Colon (tissue), 2 donors: ENCODE measurements around the gene ZNF577.
"Not testable (repeated sequence)": the region's sequence is repeated elsewhere in the genome, so short reads cannot be mapped to it uniquely, and the experiment has no call there.

Experiments
- FAIRE-seq: peaks from 2 replicates; lab custom pipeline; 2012; peaks lifted over from hg19 to GRCh38; lab: Jason Lieb, UNC
- donor health status: control.
- donor health status: control.

Gene ZNF577

GRCh38 chr19:51887522-51888498 is at the start of gene ZNF577:
Gene ZNF577 (minus strand): TSS chr19:51887951. CDS start chr19:51880382, 7,569 bp downstream.
- no peak for FAIRE-seq

- no peak for FAIRE-seq
Measured at GRCh38 chr19:51931921-51932320, 44.2 kb upstream of the ZNF577 start.

GRCh38 chr19:51927859-51928258 is 40.1 kb upstream of the ZNF577 start:
- no peak for FAIRE-seq

DNA sequence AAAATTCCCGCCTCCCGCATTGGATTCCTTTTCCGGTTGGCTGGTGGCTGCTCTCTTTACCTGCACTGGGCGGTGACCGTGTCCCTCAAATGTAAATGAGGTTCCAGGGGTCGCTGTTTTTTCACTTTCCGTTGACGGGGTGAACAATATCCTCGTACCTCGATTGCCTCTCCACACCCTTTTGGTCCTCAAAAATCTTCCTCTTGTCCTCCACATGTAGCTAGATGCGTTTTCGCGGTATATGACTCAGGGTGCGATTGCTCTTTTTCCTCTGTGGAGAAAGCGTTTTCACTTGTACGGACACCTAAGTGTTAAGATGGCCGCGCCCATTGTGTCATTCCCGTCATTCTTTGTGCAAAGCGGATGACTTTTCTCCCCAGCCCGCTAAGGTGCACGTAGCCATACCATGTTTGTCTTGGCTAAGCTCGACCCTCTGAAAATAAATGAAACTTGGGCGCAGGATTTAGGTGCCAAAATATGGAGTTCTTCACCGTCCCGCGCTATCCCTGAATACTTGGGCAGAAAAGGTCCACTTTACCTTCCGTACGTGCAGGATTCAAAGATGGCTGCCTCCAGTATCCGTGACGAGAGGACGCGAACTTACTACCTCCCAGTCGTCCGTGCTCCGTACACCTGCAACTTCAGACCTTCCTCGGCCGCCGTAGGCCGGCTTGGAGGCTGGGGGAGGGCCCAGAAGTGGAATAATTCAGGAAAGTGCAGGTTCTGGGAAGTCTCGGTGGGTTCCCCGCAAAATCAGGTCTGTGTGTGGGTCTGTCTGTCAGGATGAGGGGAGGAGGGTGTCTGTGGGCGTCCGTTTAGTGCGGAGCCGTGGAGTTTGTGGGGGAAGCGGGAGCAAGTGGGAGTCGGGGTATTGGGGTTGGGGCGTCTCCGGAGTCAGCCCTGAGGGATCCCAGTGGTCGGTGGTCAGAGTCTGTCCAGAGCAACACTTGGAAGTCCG is 39.3 kb upstream of the ZNF577 start, which contains the start of gene ZNF613:
TSS of gene ZNF613 (plus strand) at position 689 of the 958 bp plus-strand sequence. CDS start 8,749 bp downstream, outside the sequence.
- no peak for FAIRE-seq

DNA sequence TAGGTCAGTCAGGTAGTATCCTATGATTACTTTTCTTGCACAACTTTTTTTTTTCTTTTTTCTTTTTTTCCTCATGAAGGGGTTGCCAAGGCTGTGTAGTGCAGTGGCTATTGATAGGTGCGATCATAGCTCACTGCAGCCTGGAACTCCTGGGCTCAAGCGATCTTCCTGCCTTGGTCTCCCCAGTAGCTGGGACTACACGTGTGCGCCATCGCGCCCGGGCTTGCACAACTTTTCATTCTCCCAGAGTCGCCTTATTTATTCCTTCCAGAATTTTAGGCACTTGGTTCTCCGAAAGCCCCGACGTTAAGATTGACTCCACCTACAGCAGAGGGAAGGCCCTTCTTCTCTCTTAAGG is 38.7 kb upstream of the ZNF577 start:
- FAIRE-seq: no peak

DNA sequence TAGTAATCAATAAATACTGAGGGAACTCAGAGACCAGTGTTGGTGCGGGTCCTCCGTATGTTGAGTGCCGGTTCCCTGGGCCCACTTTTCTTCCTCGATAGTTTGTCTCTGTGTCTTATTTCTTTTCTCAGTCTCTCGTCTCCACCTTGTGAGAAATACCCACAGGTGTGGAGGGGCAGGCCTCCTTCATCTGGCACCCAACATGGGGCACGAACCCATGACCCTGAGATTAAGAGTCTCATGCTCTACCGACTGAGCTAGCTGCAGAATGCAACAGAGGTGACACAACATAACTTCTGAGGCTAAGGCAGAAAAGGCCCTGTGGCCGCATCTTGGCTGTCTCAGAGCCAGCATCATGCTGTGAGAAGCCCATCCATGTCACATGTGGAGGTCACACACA is 34.2 kb upstream of the ZNF577 start:
- no peak for FAIRE-seq

DNA sequence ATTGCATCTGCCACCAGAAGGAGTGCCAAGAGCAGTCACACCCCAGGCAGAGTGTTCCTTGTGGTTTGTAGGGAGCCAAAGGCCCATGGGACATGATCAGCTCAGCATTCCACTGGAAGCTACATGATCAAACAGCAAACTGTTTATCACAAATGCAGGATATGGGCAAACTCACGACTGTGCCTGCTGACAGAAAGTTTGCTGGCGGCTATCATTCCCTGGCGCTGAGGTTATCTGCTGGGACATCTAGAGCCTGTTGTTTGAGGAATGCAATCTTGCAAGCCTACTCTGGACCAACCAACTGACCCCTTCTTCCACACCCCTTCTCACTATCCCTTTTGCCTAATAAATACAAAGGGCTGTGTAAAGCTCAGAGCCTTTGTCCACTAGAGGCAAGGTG is 31.9 kb upstream of the ZNF577 start:
- no peak for FAIRE-seq

DNA sequence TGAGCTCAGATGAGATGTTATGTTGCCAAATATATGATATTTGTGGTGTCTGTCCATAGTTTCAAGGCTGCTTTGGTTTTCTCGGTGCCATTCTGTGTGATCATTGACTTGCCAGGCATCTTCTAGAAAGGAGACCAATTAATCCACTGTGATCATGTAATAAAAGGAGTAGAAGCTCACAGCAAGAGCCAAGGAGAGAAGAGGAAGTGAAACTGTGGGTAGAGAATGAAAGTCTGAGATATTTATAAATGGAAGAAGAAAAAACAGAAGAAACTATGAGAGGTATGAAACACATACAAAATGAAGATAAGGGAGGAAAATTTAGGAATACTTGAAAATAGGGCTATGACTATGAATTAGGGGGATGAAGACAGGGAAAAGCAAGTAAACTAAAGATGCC is 28.4 kb upstream of the ZNF577 start:
- FAIRE-seq: no peak

GRCh38 chr19:51915324-51915867 is 27.6 kb upstream of the ZNF577 start:
- no peak for FAIRE-seq

- FAIRE-seq: not testable (repeated sequence)
Measured at GRCh38 chr19:51907981-51908380, 20.2 kb upstream of the ZNF577 start.

- FAIRE-seq: not testable (repeated sequence)
Measured at GRCh38 chr19:51906108-51906507, 18.4 kb upstream of the ZNF577 start.

- FAIRE-seq: not testable (repeated sequence)
Measured at GRCh38 chr19:51905639-51906038, 17.9 kb upstream of the ZNF577 start.

DNA sequence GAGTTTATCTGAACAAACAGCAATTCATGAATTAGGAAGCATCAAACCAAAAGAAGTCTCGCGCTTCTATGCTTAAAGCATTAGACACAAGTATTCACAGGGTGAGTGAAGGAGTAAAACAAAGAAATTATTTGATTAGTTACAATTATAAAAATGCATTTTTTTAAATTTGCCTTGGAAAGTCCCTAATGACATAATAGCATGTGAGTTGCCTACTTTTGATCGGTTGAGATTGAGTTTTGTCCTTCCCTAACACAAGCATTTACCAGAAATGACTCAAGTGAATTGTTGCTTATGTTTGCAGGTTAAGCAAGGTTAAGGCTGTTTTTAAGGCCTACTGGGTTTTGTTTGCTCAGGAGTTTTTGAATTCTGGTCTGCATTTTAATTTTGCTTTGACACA is 17.5 kb upstream of the ZNF577 start:
- FAIRE-seq: no peak

GRCh38 chr19:51904331-51905165 is 16.8 kb upstream of the ZNF577 start, which contains the start of gene ZNF649:
Gene ZNF649 (minus strand): TSS chr19:51905017. CDS start chr19:51900107, 4,910 bp downstream.
- no peak for FAIRE-seq

- FAIRE-seq: no peak
Measured at GRCh38 chr19:51903192-51903591, 15.4 kb upstream of the ZNF577 start.

GRCh38 chr19:51901860-51902259 is 14.1 kb upstream of the ZNF577 start:
- no peak for FAIRE-seq

GRCh38 chr19:51891193-51891747 is 3.5 kb upstream of the ZNF577 start:
- no peak for FAIRE-seq

DNA sequence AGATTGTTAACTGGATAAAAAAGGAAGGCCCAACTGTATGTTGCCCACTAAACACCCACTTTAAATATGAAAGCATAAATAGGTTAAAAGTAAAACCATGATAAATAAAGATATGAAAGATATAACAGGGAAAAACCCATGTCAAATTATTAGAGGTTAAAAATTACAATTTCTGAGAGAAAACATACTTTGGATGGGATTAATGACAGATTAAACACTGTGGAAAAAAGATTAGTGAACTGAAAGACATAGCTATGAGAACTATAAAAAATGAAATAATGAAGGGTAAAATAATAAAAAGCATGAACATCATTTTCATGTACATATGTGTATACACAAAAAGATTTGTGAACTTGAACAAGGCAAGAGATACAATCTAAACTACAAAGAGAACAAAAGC is 2.2 kb upstream of the ZNF577 start:
- FAIRE-seq: no peak

DNA sequence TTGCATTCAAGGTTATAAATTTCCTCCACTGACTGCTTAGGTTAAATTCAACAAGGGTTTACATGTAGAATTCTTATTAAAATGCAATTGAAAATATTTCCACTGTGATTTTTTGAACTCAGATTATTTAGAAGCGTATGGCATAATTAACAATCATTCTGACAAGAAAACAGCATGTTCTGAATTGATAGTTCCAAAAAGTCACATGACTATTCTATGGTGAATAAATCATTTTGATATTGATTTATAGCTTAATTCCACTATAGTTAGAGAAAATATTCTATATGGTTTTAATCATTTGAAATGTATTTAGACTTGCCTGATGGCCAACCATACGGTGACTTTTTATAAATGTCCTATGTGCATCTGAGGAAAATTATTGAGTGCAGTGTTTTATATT is 3.0 kb downstream of the ZNF577 start:
- no peak for FAIRE-seq

DNA sequence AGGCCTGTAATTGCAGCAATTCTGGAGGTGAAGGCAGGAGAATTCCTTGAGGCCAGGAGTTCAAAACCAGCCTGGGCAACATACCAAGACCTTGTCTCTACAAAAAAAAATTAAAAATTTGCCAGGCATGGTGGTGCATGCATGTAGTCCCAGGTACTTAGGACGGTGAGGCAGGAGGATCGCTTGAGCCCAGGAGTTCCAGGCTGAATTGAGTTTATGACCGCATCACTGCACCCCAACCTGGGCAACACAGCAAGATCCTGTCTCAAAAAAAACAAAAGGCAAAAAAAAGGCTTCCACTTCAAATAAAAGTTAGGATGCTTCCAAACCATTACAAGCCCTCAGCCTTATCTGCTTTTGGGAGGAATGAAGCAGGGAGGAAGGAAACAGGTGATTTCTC is 5.2 kb downstream of the ZNF577 start:
- no peak for FAIRE-seq

DNA sequence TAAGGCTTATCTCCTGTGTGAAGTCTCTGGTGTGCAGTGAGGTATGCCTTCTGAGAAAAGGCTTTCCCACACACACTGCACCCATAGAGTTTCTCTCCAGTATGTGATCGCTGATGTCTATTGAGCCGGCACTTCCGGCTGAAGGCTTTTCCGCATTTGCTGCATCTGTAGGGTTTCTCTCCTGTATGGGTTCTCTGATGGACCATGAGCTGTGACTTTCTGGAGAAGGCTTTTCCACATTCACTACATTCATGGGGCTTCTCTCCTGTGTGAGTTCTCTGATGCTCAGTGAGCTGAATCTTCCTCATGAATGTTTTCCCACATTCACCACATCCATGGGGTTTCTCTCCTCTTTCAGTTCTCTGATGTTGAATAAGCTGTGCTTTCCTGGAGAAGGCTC is 14.7 kb downstream of the ZNF577 start:
- FAIRE-seq: no peak
